Right lobe of liver (tissue), 6 donors: ENCODE measurements around the gene SLC22A4. TPM values are rescaled to one million over a fixed set of nuclear protein-coding genes. Genes with fewer than 3 reads are reported as not detected.

ENCODE experiments used
- ATAC-seq, 4 donors: fragments of 200-7000 bp; cut with Tn5 transposase; one replicate each; pipeline ENCODE4 v1.9.1; 2020; ENCODE audit warnings: mild to moderate bottlenecking in 4 of 4, moderate library complexity in 4 of 4
- DNase-seq, 3 donors: peaks; one replicate each; pipeline ENCODE4 v3.0.0-alpha.2; 2020
- H3K27ac ChIP-seq, 3 donors: fragments of 200-600 bp; one replicate each; pipeline ENCODE4 v1.8.0; 2022
- H3K27me3 ChIP-seq, 2 donors: fragments of 200-600 bp; one replicate each; pipeline ENCODE4 v1.8.0; 2022
- H3K36me3 ChIP-seq, 4 donors: fragments of 200-600 bp; sonication (generic) in 1 of 4; one replicate each; pipeline versions ENCODE4 v1.5.1 to v1.8.0; 2017 to 2022; ENCODE audit warnings: control low read depth in 1 of 4
- H3K4me1 ChIP-seq, 4 donors: fragments of 200-600 bp; sonication (generic) in 1 of 4; one replicate each; pipeline versions ENCODE4 v1.5.1 to v1.8.0; 2017 to 2022; ENCODE audit warnings: control low read depth in 1 of 4
- H3K4me3 ChIP-seq, 3 donors: fragments of 200-600 bp; one replicate each; pipeline ENCODE4 v1.8.0; 2022
- H3K9me3 ChIP-seq, 4 donors: fragments of 200-600 bp; sonication (generic) in 1 of 4; one replicate each; pipeline versions ENCODE4 v1.5.1 to v1.8.0; 2017 to 2022; ENCODE audit warnings: control low read depth in 1 of 4
- CTCF ChIP-seq, 4 donors: fragments of 200-600 bp in 3 of 4; fragments of 450-650 bp in 1 of 4; IDR thresholded peaks; one replicate each; pipeline versions ENCODE4 v1.5.1 to v1.8.0; 2016 to 2022; ENCODE audit warnings: antibody characterized with exemption in 4 of 4, mild to moderate bottlenecking in 2 of 4
- POLR2A ChIP-seq: fragments of 450-650 bp; IDR thresholded peaks from one replicate; pipeline ENCODE4 v1.6.1; 2017; ENCODE audit warnings: antibody characterized with exemption, mild to moderate bottlenecking
- WGBS: methylation state at CpG from one replicate; pipeline ENCODE4 v1.1.6; 2018; ENCODE audit warnings: low coverage, low lambda C conversion rate; ENCODE audit not compliant: insufficient coverage; ENCODE audit errors: missing lambda C conversion rate; 5-methylcytosine and 5-hydroxymethylcytosine counted together
- intact Hi-C, 2 donors: fragments of 100-400 bp; cut with DNase I; formaldehyde crosslinking; loops; one replicate each; pipeline versions ENCODE4 v1.11.2 to v1.14.1; 2022
- total RNA-seq, 6 experiments: library from RNA; depleted of rRNA in 2 of 6; stranded (reverse); fragments of >200 nt in 2 of 6; fragmentation: NEBNext Ultra II Directional in 3 of 6; extraction: Animal tissue kit (Norgen Biotek cat#: 25700) in 3 of 6; gene quantifications; one replicate each; pipeline versions ENCODE4 v1.1.0 to v1.2.4, GENCODE V29; 2016 to 2023
- donor health status: DM: no; HTN: yes; CAD: no.
- donor health status: DM: no; HTN: no; CAD: no.
- donor health status: DM: no; HTN: no; CAD: no.
- donor health status: DM: no; HTN: yes; CAD: no.
- donor health status: DM: no; HTN: yes; CAD: no.

Gene SLC22A4
- total RNA-seq, 6 experiments from 2014 or later: 0.31 to 0.59 (median 0.36) TPM

GRCh38 chr5:132262882-132263547, 31.2 kb upstream of the SLC22A4 start:
- H3K36me3 ChIP-seq: no peaks in the 10 kb centered on the region
- H3K27ac ChIP-seq: no peak overlapping the region
- TF ChIP-seq CTCF (IDR thresholded peaks at IDR 0.05) (no peak), POLR2A (no peak)
- intact Hi-C loops: no loop called here
- DNase-seq: peak in 1 of 3 donors; percentile 15
- no peaks in the 10 kb centered on the region for H3K9me3 ChIP-seq
- ATAC-seq: no peak
- no peak overlapping the region for H3K4me3 ChIP-seq
- no CpG with 5 or more reads among the region's 2 CpGs for WGBS
- H3K27me3 ChIP-seq: no peaks in the 10 kb centered on the region
- no peaks in the 10 kb centered on the region for H3K4me1 ChIP-seq

- no peaks in the 10 kb centered on the region for H3K9me3 ChIP-seq
- TF ChIP-seq CTCF (IDR thresholded peaks at IDR 0.05) (no peak), POLR2A (no peak)
- no peaks in the 10 kb centered on the region for H3K27me3 ChIP-seq
- no peaks in the 10 kb centered on the region for H3K36me3 ChIP-seq
- no peak overlapping the region for H3K27ac ChIP-seq
- WGBS: 49% methylated on average over 2 of the region's 7 CpGs
- no peaks in the 10 kb centered on the region for H3K4me1 ChIP-seq
- intact Hi-C loops: no loop called here
- ATAC-seq (peak in 1 of 4 donors; percentile 60), DNase-seq (peak in 1 of 3 donors; percentile 34)
- no peak overlapping the region for H3K4me3 ChIP-seq
Measured at GRCh38 chr5:132263548-132264261, 30.5 kb upstream of the SLC22A4 start.

- no peak for ATAC-seq
- H3K27ac ChIP-seq: no peak overlapping the region
- peak in 1 of 3 donors; percentile 25 for DNase-seq
- H3K4me1 ChIP-seq: no peaks in the 10 kb centered on the region
- no peak for TF ChIP-seq POLR2A
- no peaks in the 10 kb centered on the region for H3K9me3 ChIP-seq
- 69% methylated on average over 2 of the region's 4 CpGs for WGBS
- intact Hi-C loops: no loop called here
- H3K27me3 ChIP-seq: no peaks in the 10 kb centered on the region
- no peak overlapping the region for H3K4me3 ChIP-seq
- no peaks in the 10 kb centered on the region for H3K36me3 ChIP-seq
Measured at GRCh38 chr5:132264546-132265335, 29.5 kb upstream of the SLC22A4 start.

GRCh38 chr5:132265336-132266030, 28.7 kb upstream of the SLC22A4 start:
- ATAC-seq (peak in 3 of 4 donors; percentile 24 to 45 (median 38)), DNase-seq (peak in 1 of 3 donors; percentile 44)
- Histone ChIP-seq H3K27me3 (no peaks in the 10 kb centered on the region), H3K27ac (no peak overlapping the region), H3K4me1 (no peaks in the 10 kb centered on the region), H3K4me3 (no peak overlapping the region), H3K36me3 (no peaks in the 10 kb centered on the region), H3K9me3 (no peaks in the 10 kb centered on the region)
- no peak for TF ChIP-seq CTCF (IDR thresholded peaks at IDR 0.05)
- TF ChIP-seq POLR2A: no peak
- intact Hi-C loops: no loop called here
- WGBS: 49% methylated on average over 4 of the region's 8 CpGs
